NCI-H82 treated with DMSO at 0.1 percent for 48 hours (cell line): ENCODE results near the gene KRTAP4-6.
"Not testable (repeated sequence)": the region's sequence is repeated elsewhere in the genome, so short reads cannot be mapped to it uniquely, and the experiment has no call there.

Experiments
- DNase-seq: peaks from one replicate; lab custom pipeline; 2025; ENCODE audit not compliant: unreplicated experiment; lab: John Stamatoyannopoulos, UW

The KRTAP4-6 gene

DNA sequence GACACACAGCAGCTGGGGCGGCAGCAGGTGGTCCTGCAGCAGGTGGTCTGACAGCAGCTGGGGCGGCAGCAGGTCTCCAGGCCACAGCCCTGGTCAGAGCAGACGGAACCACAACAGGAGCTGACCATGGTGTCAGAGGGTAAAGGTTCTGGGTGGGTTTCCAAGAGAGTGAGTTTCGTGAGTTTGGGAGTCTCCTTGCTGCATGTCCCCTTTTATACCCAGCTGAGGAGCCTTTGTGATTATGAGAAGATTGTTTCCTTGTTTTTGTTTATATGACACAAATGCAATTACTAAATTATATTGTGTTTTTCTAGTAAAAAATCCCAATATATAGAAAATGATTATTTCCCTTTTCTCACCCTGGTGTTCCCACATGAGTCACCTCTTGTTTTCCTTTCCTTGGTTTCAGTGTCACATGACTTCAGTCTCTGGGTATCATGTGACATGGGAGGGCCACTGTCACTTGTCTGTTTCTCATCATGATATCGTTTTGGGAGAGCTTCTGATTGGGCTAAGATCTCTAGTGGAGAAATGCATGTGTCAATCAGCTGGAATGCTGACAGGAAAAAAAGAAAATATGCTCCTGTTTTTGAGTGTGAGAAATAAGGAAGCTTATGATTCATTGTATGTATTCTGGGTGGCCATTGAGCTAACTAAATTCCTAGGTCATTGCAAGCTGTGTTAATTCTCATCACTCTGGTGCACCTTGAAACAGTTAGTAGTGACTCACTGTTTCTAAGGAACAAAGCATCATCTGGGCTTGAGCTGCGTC is at the start of gene KRTAP4-6:
Gene KRTAP4-6, minus strand, starts transcription at position 185 of the 772 bp plus-strand sequence. Its CDS starts 57 bp downstream, at position 128.
- DNase-seq = no peak

DNA sequence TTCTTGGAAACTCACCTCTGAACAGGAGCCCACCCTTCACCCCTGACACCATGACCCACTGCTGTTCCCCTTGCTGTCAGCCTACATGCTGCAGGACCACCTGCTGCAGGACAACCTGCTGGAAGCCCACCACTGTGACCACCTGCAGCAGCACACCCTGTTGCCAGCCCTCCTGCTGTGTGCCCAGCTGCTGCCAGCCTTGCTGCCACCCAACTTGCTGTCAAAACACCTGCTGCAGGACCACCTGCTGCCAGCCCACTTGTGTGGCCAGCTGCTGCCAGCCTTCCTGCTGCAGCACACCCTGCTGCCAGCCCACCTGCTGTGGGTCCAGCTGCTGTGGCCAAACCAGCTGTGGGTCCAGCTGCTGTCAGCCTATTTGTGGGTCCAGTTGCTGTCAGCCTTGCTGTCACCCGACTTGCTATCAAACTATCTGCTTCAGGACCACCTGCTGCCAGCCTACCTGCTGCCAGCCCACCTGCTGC is 49.5 kb upstream of the KRTAP4-6 start, which contains the start of gene KRTAP9-1:
Gene KRTAP9-1, plus strand, starts transcription at position 51 of the 482 bp plus-strand sequence. Its CDS starts 0 bp downstream, at position 51.
- not testable (repeated sequence) for DNase-seq

- DNase-seq = no peak
Observed at GRCh38 chr17:41186872-41187271, 46.5 kb upstream of the KRTAP4-6 start.

DNA sequence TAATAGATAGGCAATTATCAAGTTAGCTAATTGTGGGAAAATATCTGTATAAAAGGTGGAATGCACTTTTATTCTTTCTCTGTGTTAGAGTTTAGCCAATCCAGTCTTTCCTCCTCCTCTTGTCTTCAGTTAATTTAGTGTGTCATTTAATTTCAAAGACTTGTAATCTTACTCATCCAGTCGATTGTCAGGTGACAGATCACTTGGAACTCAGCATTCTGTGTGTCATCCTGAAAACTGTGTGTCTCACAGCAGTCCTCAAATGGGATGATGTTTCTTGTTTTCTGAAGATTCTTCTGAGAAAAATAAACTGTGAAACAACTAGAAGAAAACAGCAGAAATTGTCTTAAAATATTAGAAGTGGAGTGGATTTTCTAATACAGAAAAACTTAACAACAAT is 44.7 kb upstream of the KRTAP4-6 start:
- no peak for DNase-seq

DNA sequence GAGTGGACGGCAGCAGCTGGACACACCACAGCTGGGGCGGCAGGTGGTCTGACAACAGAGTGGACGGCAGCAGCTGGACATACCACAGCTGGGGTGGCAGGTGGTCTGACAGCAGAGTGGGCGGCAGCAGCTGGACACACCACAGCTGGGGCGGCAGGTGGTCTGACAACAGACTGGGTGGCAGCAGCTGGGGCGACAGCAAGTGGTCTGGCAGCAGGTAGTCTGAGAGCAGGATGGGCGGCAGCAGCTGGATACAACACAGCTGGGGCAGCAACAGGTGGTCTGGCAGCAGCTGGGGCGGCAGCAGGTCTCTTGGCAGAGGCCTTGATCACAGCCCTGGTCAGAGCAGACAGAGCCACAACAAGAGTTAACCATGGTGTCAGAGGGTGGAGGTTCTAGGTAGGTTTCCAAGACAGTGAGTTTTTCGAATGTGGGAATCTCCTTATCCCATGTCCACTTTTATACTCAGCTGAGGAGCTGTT is 44.2 kb upstream of the KRTAP4-6 start, which contains the start of gene KRTAP4-1:
Gene KRTAP4-1, minus strand, starts transcription at position 432 of the 482 bp plus-strand sequence. Its CDS starts 57 bp downstream, at position 375.
- DNase-seq = no peak

GRCh38 chr17:41178843-41179616 is 38.7 kb upstream of the KRTAP4-6 start:
- no peak for DNase-seq

GRCh38 chr17:41178341-41178740 is 38.0 kb upstream of the KRTAP4-6 start:
- no peak for DNase-seq

GRCh38 chr17:41177727-41178271 is 37.5 kb upstream of the KRTAP4-6 start, which contains the start of gene KRTAP4-2:
Gene KRTAP4-2, minus strand, starts transcription at chr17:41178221. Its CDS starts 57 bp downstream, at chr17:41178164.
- no peak for DNase-seq

GRCh38 chr17:41176744-41177387 is 36.5 kb upstream of the KRTAP4-6 start:
- DNase-seq = no peak

DNA sequence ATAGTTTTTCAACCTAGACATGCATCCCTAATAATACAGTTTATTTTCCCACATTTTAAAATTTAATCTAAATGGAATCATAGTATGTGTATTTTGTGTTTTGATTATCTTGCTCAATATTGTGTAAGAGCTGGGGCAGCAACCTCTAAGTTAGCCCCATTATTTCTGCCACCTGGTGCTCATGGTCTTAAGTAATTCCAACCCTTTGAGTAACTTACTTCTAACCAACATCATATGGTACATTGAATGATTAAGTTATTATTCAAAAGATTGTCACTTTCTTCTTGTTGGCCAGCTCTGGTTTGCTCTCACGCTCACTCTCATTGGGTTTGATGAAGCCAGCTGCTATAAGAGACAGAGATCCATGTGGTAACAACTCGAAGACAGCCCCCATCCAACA is 31.5 kb upstream of the KRTAP4-6 start:
- no peak for DNase-seq

- DNase-seq = no peak
Observed at GRCh38 chr17:41168121-41168520, 27.8 kb upstream of the KRTAP4-6 start, which contains the start of gene KRTAP4-3. Gene KRTAP4-3, minus strand, starts transcription at chr17:41168221. Its CDS starts 49 bp downstream, at chr17:41168172.

DNA sequence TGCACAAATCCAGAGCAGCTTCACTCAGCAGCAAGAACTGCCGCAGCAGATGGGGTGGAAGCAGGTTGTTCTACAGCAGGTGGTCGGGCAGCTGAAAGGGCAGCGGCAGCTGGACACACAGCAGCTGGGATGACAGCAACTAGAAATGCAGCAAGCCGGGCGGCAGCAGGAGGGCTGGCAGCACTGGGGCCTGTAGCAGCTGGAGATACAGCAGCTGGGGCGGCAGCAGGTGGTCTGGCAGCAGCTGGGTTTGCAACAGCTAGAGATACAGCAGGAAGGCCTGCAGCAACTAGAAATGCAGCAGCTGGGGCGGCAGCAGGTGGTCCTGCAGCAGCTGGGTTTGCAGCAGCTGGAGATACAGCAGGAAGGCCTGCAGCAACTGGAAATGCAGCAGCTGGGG is 27.2 kb upstream of the KRTAP4-6 start:
- no peak for DNase-seq

GRCh38 chr17:41163828-41164227 is 23.5 kb upstream of the KRTAP4-6 start:
- DNase-seq = no peak

DNA sequence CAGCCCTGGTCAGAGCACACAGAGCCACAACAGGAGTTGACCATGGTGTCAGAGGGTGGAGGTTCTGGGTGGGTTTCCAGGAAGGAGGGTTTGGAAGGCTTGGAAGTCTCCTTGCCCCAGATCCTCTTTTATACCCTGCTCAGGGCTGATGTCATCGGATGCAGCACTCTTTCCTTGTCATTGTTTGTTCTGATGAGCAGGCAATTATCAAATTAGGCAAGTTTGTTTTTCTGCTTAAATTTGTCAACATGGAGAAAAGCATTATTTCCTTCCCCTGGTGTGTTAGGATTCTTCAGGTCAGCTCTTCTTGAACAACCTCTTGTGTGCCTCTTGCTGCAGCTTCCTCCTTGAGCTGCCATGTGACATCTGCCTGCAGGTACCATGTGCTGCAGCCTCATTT is 20.3 kb upstream of the KRTAP4-6 start, which contains the start of gene KRTAP4-4:
Gene KRTAP4-4, minus strand, starts transcription at position 101 of the 400 bp plus-strand sequence. Its CDS starts 57 bp downstream, at position 44.
- no peak for DNase-seq

DNA sequence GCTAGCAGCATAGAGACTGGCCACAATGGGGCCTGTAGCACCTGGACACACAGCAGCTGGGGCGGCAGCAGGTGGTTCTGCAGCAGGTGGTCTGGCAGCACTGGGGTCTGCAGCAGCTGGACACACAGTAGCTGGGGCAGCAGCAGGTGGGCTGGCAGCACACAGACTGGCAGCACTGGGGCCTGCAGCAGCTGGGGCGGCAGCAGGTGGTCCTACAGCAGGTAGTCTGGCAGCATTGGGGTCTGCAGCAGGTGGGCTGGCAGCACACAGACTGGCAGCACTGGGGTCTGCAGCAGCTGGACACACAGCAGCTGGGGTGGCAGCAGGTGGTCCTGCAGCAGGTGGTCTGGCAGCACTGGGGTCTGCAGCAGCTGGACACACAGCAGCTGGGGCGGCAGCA is 19.8 kb upstream of the KRTAP4-6 start:
- not testable (repeated sequence) for DNase-seq

- DNase-seq = no peak
Observed at GRCh38 chr17:41153856-41154255, 13.5 kb upstream of the KRTAP4-6 start.

DNA sequence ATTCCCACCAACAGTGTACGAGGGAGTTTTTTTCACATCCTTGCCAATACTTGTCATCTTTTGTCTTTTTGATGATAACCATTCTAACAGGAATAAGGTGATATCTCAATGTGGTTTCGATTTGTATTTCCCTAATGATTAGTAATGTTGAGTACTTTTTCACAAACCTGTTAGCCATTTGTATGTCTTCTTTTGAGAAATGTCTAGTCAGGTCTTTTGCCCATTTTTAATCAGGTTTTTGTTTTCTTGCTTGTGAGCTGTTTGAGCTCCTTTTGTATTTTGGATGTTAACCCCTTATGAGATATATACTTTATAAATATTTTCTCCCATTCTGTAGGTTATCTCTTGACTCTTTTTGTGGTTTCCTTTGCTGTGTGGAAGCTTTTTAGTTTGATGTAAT is 11.2 kb upstream of the KRTAP4-6 start:
- DNase-seq = no peak

DNA sequence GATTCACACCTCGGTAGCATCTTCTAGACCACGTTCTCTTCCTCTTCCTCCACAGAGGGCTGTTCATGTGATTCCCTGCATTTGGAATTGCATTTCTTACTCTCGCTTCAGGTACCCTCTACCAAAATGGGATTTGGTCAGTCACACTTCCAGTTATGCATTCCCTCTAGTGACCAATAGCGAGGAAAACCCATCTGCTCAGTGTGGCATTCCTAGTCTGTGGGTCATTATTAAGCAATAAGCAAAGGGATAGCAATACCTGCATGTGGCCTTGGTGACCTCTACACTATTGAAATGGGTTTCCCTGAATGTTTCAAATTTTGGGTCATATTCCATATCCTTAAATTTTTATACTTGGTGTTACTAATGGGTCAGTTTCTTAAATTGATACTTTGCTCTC is 9.7 kb upstream of the KRTAP4-6 start:
- no peak for DNase-seq

DNA sequence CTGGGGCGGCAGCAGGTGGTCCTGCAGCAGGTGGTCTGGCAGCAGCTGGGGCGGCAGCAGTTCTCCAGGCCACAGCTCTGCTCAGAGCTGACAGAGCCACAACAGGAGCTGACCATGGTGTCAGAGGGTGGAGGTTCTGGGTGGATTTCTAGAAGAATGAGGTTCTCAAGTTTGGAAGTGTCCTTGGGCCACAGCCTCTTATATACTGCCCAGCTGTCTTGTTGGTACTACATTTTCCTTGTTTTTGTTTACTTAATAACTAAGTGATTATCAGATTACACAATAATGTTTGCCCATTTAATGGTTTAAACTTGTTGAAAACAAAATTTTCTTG is 9.3 kb upstream of the KRTAP4-6 start, which contains the start of gene KRTAP4-5:
Gene KRTAP4-5, minus strand, starts transcription at position 174 of the 334 bp plus-strand sequence. Its CDS starts 58 bp downstream, at position 116.
- no peak for DNase-seq

DNA sequence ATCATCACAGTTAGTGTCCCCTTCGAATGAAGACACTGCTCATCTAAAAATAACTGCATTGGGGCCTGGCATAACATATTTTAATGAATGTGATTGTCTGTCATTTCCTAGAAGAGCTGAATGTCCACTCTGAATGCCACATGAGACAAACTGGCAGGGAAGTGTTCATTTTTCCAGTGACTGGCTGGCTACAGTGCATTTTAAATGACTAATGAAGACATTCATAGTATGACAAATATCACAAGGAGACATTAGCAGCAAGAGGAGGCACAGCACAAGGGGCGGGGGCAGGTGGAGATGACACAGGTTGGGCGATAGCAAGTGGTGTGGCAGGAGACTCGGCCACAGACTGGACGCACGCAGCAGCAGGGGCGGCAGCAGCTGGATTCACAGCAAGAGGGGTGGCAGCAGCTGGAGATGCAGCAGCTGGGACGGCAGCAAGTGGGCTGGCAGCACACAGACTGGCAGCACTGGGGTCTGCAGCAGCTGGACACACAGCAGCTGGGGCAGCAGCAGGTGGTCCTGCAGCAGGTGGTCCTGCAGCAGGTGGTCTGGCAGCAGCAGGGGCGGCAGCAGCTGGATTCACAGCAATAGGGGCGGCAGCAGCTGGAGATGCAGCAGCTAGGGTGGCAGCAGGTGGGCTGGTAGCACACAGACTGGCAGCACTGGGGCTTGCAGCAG is 8.8 kb upstream of the KRTAP4-6 start:
- DNase-seq = not testable (repeated sequence)
